NCI-H2029 treated with DMSO at 0.1 percent for 48 hours (cell line): ENCODE measurements around the gene EIF1B.
"Not testable (repeated sequence)": the region's sequence is repeated elsewhere in the genome, so short reads cannot be mapped to it uniquely, and the experiment has no call there.

Experiments used
- DNase-seq: peaks from one replicate; lab custom pipeline; 2025; lab: John Stamatoyannopoulos, UW

The EIF1B gene

GRCh38 chr3:40309418-40309924 is at the start of gene EIF1B:
TSS of gene EIF1B (plus strand) at chr3:40309707. CDS start at chr3:40309942, 235 bp downstream.
- peak; percentile 95 for DNase-seq

- DNase-seq: no peak
Observed at GRCh38 chr3:40262331-40262730, 47.2 kb upstream of the EIF1B start.

GRCh38 chr3:40264451-40264850 is 45.1 kb upstream of the EIF1B start:
- DNase-seq: no peak

- DNase-seq: no peak
Observed at GRCh38 chr3:40265181-40265580, 44.3 kb upstream of the EIF1B start.

- DNase-seq: no peak
Observed at GRCh38 chr3:40267937-40268724, 41.4 kb upstream of the EIF1B start.

DNA sequence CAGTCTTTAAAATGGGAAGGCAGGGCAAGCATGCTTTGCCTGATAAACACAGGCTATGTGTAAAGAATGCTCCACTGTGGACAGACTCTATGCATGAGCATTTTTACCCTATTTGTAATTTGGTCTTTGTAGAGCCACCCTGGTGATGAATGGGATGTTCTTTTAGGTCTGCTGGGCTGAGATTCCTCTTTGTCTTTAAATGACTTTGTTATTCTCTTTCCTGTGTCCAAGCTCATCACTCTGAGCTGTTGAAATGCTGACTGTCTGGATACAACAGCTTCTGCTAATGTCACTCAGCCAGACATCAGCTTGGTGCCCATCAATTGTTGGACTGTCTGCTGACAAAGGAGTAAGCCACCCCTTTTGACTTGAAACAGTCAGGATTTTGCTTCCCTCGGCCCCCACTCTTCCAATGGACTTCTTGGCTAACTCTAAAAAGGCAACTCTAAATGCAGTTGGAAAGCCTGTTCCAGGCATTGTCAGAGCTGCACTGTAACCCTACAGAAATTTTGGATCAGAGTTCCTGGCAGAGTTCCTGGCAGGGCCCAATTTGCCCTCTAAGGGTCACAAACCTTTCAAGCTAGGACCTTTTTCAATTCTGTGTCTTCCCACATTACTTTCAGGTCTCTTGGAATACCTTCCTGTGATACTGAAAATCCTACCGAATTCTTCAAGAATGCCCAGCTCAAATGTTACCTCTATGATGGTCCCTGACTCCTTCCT is 40.5 kb upstream of the EIF1B start:
- no peak for DNase-seq

- DNase-seq: no peak
Observed at GRCh38 chr3:40278791-40279190, 30.7 kb upstream of the EIF1B start.

DNA sequence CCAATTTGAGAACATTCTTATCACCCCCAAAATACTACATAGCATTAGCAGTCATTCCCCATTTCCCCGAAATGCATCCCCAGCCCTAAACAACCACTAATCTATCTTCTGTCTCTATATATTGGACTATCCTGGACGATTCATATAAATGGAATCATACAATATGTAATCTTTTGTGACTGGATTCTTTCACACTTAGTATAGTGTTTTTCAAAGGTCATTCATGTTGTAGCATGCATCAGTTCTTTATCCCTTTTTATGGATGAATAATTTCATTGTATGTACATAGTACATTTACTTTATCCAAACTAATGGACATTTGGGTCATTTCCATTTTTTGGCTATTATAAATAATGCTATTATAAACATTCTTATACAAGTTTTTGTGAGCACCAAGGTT is 27.5 kb upstream of the EIF1B start:
- DNase-seq: no peak

DNA sequence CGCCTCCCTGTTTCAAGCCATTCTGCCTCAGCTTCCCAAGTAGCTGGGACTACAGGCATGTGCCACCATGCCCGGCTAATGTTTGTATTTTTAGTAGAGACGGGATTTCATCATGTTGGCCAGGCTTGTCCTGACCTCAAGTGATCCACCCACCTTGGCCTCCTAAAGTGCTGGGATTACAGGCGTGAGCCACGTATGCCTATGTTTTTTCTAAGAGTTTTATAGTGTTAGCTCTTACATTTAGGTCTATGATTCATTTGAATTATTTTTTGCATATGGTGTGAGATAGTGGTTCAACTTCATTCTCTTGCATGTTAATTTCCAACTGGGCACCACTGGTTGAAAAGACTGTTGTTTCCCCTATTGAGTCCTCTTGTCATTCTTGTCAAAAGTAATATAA is 26.4 kb upstream of the EIF1B start:
- DNase-seq: not testable (repeated sequence)

- no peak for DNase-seq
Observed at GRCh38 chr3:40287248-40287647, 22.3 kb upstream of the EIF1B start.

GRCh38 chr3:40290396-40290795 is 19.1 kb upstream of the EIF1B start:
- no peak for DNase-seq

- no peak for DNase-seq
Observed at GRCh38 chr3:40291471-40291870, 18.0 kb upstream of the EIF1B start.

GRCh38 chr3:40292637-40293349 is 16.7 kb upstream of the EIF1B start:
- DNase-seq: no peak

DNA sequence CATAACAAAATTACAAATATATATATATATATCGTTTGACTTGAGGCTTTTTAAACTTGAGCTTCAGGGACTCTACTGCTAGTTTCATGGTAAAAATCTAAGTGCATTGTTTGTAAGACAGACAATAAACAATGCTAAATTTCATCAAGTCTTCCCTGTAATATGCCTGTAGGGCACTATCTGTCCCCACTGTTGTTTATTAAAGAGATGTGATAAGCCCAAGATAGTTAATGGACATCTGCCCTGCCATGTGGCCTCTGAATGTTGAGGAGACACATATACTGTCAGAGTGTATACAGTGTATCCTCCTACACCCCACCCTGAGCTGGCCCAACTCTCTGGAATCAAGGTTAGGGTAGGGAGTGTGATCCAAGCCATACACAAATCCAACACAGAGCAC is 15.1 kb upstream of the EIF1B start:
- no peak for DNase-seq

DNA sequence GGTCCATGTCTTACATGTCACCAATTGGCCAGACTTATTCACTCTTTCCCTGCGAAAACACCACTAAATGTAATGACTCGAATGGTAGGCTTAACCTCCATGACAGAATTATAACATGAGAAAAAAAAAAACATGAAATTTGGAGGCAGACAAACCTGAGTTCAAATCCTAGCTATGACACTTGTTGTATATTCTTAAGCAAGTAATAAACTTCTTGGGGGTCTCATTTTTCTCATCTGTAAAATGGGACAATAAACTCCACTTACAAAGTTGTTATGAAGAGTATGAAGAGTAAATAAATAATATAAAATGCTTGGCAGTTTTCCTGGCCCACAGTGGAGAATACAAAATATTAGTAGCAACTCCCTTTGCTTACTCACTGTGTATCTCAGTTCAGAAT is 11.4 kb upstream of the EIF1B start:
- no peak for DNase-seq

- DNase-seq: no peak
Observed at GRCh38 chr3:40299130-40299720, 10.3 kb upstream of the EIF1B start.

- no peak for DNase-seq
Observed at GRCh38 chr3:40299721-40300335, 9.7 kb upstream of the EIF1B start.

GRCh38 chr3:40302784-40303183 is 6.7 kb upstream of the EIF1B start:
- DNase-seq: no peak

DNA sequence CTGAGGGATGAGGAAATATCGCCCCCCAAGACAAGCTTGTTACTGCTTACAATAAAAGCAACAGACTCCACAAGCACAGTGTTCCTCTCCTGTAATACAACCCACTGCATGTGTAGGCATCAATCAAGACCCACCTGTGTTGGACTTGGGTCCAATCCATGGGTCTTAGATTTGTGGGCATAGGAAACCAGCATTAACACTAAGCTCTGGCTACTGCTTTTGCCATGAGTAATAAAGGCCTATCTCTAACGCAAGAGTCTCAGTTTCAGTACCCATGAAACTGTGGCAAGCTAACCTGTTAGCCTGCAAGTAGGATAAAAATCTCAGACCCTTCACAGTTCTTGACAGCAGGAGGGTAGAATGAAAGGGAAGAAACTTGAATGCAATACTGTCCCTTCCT is 5.2 kb upstream of the EIF1B start:
- no peak for DNase-seq

DNA sequence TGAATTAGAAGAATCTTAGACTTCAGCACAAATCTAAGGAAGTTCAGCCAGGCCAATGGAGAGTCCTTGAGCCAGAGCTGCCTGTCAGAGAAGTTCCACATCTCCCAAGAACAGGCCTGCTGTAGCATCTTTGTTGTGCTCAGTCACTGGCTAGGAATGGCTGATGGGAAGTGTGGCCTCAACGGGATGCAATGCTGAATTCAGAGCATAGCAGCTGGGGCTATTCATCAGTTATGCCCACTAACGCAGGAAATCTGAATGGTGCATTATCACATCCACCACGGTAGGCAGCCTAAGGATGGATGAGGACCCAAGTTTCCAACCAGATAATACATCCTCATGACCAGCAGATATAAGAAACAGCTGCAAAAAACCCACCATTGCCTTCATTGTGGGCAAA is 3.2 kb upstream of the EIF1B start:
- no peak for DNase-seq

DNA sequence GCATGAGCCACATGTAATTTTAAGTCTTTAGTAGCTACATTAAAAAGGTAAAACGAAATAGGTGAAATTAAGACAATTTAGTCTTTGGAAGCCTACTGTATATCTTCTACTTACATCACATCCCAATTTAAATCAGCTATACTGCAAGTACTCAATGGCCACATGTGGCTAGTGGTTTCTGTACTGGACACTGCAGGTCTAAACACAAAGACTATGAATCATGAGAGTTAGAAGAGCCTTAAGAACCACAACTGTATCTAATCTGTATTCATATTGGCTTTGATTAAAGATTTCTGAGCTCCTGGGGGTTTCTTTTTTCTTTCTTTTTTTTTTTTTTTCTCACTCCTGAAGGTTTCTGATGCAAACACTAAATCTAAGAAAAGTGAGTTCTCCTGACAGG is 2.3 kb upstream of the EIF1B start:
- no peak for DNase-seq
